Activated naive CD4-positive, alpha-beta T cell treated with anti-CD3 and anti-CD28 coated beads, Interleukin-2, amount 10 ng/mL, durations not matched to agents 7 days and 5 days (primary cell): ENCODE data around the gene ACBD5.
"Not testable (repeated sequence)": the region's sequence is repeated elsewhere in the genome, so short reads cannot be mapped to it uniquely, and the experiment has no call there.

Experiments
- CTCF ChIA-PET: fragments of 350-600 bp; sonication (Branson Sonifier 250); formaldehyde crosslinking; loops from one replicate; lab custom pipeline; 2021; ENCODE audit warnings: antibody characterized with exemption; lab: Charles Lee
- DNase-seq: peaks from one replicate; pipeline ENCODE4 v3.0.0-alpha.2; 2020
- H3K27ac Mint-ChIP-seq: one replicate; pipeline ENCODE4 v1.8.0; 2021; ENCODE audit warnings: mild to moderate bottlenecking, moderate library complexity, mixed read lengths
- H3K27me3 Mint-ChIP-seq: one replicate; pipeline ENCODE4 v1.8.0; 2021; ENCODE audit warnings: mild to moderate bottlenecking, mixed read lengths
- H3K36me3 Mint-ChIP-seq: one replicate; pipeline ENCODE4 v1.8.0; 2021; ENCODE audit warnings: mixed read lengths
- H3K4me1 Mint-ChIP-seq: one replicate; pipeline ENCODE4 v1.8.0; 2021; ENCODE audit warnings: mixed read lengths
- H3K4me3 Mint-ChIP-seq: one replicate; pipeline ENCODE4 v1.8.0; 2021; ENCODE audit warnings: mild to moderate bottlenecking, moderate library complexity, mixed read lengths
- H3K9me3 Mint-ChIP-seq: one replicate; pipeline ENCODE4 v1.8.0; 2021; ENCODE audit warnings: mixed read lengths

Gene ACBD5

GRCh38 chr10:27240212-27241009 is at the start of gene ACBD5:
Gene ACBD5 (minus strand): TSS chr10:27240797. CDS start chr10:27240688, 109 bp downstream.
- Mint-ChIP-seq H3K27me3 (no peaks in the 10 kb centered on the region), H3K36me3 (peaks cover 9% of the 10 kb centered on the region), H3K4me3 (peak within 1 kb of the TSS; percentile 87), H3K4me1 (peaks cover 37% of the 10 kb centered on the region), H3K27ac (peak within 1 kb of the TSS; percentile 100), H3K9me3 (no peaks in the 10 kb centered on the region)
- DNase-seq, result peak; percentile 83
- CTCF ChIA-PET, result interaction anchor here (1.7 to 2.0 kb wide), 2 partner anchors 12 to 17 kb away, joined by 6 to 9 read pairs; no protein-coding TSS in a partner anchor

- H3K36me3 Mint-ChIP-seq, result no peaks in the 10 kb centered on the region
- no peak overlapping the region for H3K4me3 Mint-ChIP-seq
- peak; percentile 52 for DNase-seq
- no peaks in the 10 kb centered on the region for H3K9me3 Mint-ChIP-seq
- peaks cover 10% of the 10 kb centered on the region for H3K27me3 Mint-ChIP-seq
- H3K4me1 Mint-ChIP-seq, result no peaks in the 10 kb centered on the region
- no peak overlapping the region for H3K27ac Mint-ChIP-seq
- CTCF ChIA-PET, result interaction anchor here (0.5 to 1.6 kb wide), 6 partner anchors 25 to 949 kb away, joined by 3 to 13 read pairs (median 3); no protein-coding TSS in a partner anchor
These were observed 44.5 kb upstream of the ACBD5 start for GRCh38 chr10:27285093-27285492.

DNA sequence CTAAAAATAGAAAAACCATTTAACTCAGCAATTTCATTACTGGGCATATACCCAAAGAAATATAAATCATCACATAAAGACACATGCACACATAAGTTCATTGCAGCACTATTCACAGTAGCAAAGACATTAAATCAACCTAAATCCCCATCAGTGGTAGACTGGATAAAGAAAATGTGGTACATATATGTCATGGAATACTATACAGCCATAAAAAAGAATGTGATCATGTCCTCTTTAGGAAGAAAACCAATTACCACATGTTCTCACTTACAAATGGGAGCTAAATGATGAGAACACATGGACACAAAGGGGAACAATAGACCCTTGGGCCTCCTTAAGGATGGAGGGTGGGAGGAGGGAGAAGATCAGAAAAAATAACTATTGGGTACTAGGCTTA is 36.0 kb upstream of the ACBD5 start:
- H3K9me3 Mint-ChIP-seq, result no peaks in the 10 kb centered on the region
- H3K36me3 Mint-ChIP-seq, result no peaks in the 10 kb centered on the region
- CTCF ChIA-PET, result no interaction called here
- H3K27me3 Mint-ChIP-seq, result peaks cover 30% of the 10 kb centered on the region
- no peak for DNase-seq
- no peaks in the 10 kb centered on the region for H3K4me1 Mint-ChIP-seq
- H3K27ac Mint-ChIP-seq, result no peak overlapping the region
- no peak overlapping the region for H3K4me3 Mint-ChIP-seq

- H3K27ac Mint-ChIP-seq, result not testable (repeated sequence)
These were observed 25.4 kb upstream of the ACBD5 start for GRCh38 chr10:27266025-27266424.

DNA sequence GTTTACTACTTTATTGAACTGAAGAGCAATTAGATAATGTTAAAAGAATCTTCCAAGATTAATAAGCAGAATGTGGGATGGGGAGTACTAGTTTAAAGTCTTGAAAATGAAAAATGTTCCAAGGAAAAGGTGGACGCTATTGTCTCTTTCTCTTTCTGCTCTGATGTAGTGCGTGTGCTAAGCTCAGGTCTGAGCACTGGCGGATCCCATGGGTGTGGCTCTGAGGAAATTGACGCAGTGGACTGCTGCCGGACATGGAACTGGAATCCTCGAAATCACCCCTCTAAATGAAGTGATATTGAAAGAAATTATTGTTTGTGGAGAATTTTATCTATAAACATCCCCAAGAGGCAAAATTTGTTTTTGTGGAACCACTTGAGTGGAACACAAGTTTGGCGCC is 22.2 kb upstream of the ACBD5 start:
- H3K36me3 Mint-ChIP-seq, H3K9me3 Mint-ChIP-seq, DNase-seq, CTCF ChIA-PET, H3K27ac Mint-ChIP-seq, H3K4me3 Mint-ChIP-seq: not testable (repeated sequence)
- Mint-ChIP-seq H3K4me1 (peaks cover 16% of the 10 kb centered on the region), H3K27me3 (peaks cover 37% of the 10 kb centered on the region)

More at GRCh38 chr10:27266025-27266424, 25.4 kb upstream of the ACBD5 start:
- DNase-seq, CTCF ChIA-PET, H3K9me3 Mint-ChIP-seq, H3K4me1 Mint-ChIP-seq, H3K36me3 Mint-ChIP-seq, H3K4me3 Mint-ChIP-seq: not testable (repeated sequence)
- H3K27me3 Mint-ChIP-seq, result peaks cover 18% of the 10 kb centered on the region

- Mint-ChIP-seq H3K27me3 (peaks cover 56% of the 10 kb centered on the region), H3K4me3 (peak overlapping the region; percentile 76), H3K4me1 (peaks cover 27% of the 10 kb centered on the region), H3K9me3 (peaks cover 4% of the 10 kb centered on the region), H3K36me3 (peaks cover 4% of the 10 kb centered on the region), H3K27ac (no peak overlapping the region)
- peak; percentile 44 for DNase-seq
- CTCF ChIA-PET, result interaction anchor here (0.9 to 1.1 kb wide), 2 partner anchors 9 to 27 kb away, joined by 3 read pairs; no protein-coding TSS in a partner anchor
These were observed 18.5 kb upstream of the ACBD5 start for GRCh38 chr10:27258838-27259812.

DNA sequence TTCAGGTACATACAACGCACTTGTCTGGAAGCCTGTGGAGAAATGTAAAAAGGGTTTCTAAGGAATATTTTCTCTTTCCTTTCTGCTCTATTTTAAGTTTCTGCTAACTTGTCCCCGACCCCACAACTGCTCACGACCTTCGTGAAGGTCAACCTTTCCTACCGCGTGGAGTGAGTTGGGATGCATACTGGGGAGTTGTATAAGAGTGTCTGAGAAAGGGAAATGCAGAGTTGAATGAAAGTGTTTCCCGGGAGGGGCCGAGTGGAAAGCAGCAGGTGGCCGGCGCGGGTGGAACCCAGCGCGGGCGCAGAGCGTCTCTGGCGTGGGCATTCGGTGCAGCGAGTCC is 17.9 kb upstream of the ACBD5 start:
- no peak for DNase-seq
- peaks cover 4% of the 10 kb centered on the region for H3K9me3 Mint-ChIP-seq
- peaks cover 56% of the 10 kb centered on the region for H3K27me3 Mint-ChIP-seq
- H3K4me3 Mint-ChIP-seq, result peak overlapping the region; percentile 76
- no peak overlapping the region for H3K27ac Mint-ChIP-seq
- H3K4me1 Mint-ChIP-seq, result peaks cover 30% of the 10 kb centered on the region
- CTCF ChIA-PET, result no interaction called here
- peaks cover 4% of the 10 kb centered on the region for H3K36me3 Mint-ChIP-seq

DNA sequence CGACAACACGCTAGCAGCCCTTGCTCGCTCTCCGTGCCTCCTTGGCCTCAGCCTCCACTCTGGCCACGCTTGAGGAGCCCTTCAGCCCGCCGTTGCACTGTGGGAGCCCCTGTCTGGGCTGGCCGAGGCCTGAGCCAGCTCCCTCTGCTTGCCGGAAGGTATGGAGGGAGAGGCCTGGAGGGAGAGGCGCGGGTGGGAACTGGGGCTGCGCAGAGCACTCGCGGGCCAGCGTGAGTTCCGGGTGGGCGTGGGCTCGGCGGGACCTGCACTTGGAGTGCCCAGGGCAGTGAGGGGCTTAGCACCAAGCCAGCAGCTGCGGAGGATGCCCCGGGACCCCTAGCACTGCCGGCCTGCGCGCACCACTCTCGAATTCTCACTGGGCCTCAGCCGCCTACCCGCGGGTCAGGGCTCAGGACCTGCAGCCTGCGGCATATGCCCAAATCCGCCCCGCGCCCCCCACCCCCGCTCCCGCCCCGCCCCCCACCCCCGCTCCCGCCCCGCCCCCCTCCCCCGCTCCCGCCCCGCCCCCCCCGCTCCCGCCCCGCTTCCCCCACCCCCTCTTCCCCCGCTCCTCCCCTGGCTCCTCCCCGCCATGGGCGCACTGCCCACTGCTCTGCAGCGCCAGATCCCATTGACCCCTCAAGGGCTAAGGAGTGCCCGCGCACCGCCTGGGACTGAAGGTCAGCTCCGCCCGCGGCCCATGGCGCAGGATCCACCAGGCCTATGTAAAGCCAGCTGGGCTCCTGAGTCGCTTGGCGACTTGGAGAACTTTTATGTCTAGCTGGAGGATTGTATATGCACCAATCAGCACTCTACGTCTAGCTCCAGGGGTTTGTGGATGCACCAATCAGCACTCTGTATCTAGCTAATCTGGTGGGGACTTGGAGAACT is 15.9 kb upstream of the ACBD5 start:
- Mint-ChIP-seq H3K4me3 (peak overlapping the region; percentile 3), H3K9me3 (peaks cover 4% of the 10 kb centered on the region), H3K27me3 (peaks cover 48% of the 10 kb centered on the region), H3K27ac (peak overlapping the region; percentile 55), H3K4me1 (peaks cover 37% of the 10 kb centered on the region), H3K36me3 (peaks cover 4% of the 10 kb centered on the region)
- CTCF ChIA-PET, result interaction anchor here (0.9 to 1.2 kb wide), 2 partner anchors 33 kb away, joined by 4 read pairs; no protein-coding TSS in a partner anchor
- no peak for DNase-seq

- CTCF ChIA-PET, result interaction anchor here (1.3 kb wide), 1 partner anchor 18 kb away, joined by 3 read pairs; no protein-coding TSS in a partner anchor
- Mint-ChIP-seq H3K27me3 (peaks cover 29% of the 10 kb centered on the region), H3K4me3 (peak overlapping the region; percentile 22), H3K4me1 (peaks cover 29% of the 10 kb centered on the region), H3K27ac (no peak overlapping the region), H3K9me3 (peaks cover 4% of the 10 kb centered on the region), H3K36me3 (peaks cover 2% of the 10 kb centered on the region)
- no peak for DNase-seq
These were observed 13.0 kb upstream of the ACBD5 start for GRCh38 chr10:27253576-27253975.

GRCh38 chr10:27252267-27253000 is 11.8 kb upstream of the ACBD5 start:
- H3K27ac Mint-ChIP-seq, result peak overlapping the region; percentile 72
- peaks cover 17% of the 10 kb centered on the region for H3K4me1 Mint-ChIP-seq
- H3K9me3 Mint-ChIP-seq, result peaks cover 4% of the 10 kb centered on the region
- H3K27me3 Mint-ChIP-seq, result peaks cover 17% of the 10 kb centered on the region
- peak overlapping the region; percentile 69 for H3K4me3 Mint-ChIP-seq
- peak; percentile 81 for DNase-seq
- no peaks in the 10 kb centered on the region for H3K36me3 Mint-ChIP-seq
- CTCF ChIA-PET, result interaction anchor here (0.6 to 1.5 kb wide), 5 partner anchors 9 to 39 kb away, joined by 3 to 9 read pairs (median 3); no protein-coding TSS in a partner anchor

DNA sequence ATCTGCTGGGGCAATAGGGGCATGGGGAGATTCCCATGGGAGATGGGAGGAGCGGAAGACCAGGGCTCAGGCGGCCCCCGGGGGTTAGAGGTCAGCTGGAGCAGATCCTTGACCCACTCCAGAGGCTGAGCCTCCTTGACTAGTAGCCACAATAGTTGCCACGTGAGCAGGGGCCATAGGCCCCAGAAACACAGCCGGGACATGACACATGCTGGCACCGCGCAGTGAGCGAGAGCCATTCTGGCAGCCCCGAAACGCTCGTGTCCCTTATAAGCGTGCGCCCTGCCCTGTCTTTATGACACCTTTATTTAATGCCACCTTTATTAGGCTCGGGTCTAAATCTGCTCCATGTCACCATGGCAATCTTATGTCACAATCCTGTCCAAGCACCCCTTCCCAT is 11.0 kb upstream of the ACBD5 start:
- H3K4me3 Mint-ChIP-seq, result no peak overlapping the region
- no peaks in the 10 kb centered on the region for H3K9me3 Mint-ChIP-seq
- no peaks in the 10 kb centered on the region for H3K36me3 Mint-ChIP-seq
- peaks cover 10% of the 10 kb centered on the region for H3K4me1 Mint-ChIP-seq
- H3K27me3 Mint-ChIP-seq, result peaks cover 16% of the 10 kb centered on the region
- no peak for DNase-seq
- CTCF ChIA-PET, result interaction anchor here (0.6 to 1.5 kb wide), 3 partner anchors 8 to 34 kb away, joined by 3 to 9 read pairs (median 6); no protein-coding TSS in a partner anchor
- no peak overlapping the region for H3K27ac Mint-ChIP-seq

DNA sequence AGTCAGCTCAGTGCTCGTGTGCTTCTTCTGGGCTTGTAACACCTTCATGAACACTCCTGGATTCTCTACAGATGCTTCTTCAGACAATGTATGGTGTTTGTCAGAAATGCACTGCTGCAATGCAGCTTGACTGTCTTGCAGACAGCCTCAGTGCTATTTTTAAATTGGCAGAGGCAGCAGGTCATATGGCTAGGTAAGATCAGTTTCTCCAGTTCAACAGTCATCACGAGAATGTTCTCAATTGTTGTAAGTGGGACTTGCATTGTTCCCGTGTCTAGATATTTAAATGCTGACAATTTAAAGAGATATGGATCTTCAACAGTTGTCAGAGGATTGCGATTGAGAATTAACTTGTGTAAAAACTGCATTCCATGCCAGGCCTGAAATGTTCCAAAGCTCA is 7.6 kb upstream of the ACBD5 start:
- Mint-ChIP-seq H3K4me3 (no peak overlapping the region), H3K9me3 (no peaks in the 10 kb centered on the region), H3K36me3 (peaks cover under 1% of the 10 kb centered on the region), H3K4me1 (peaks cover 19% of the 10 kb centered on the region), H3K27me3 (no peaks in the 10 kb centered on the region), H3K27ac (no peak overlapping the region)
- CTCF ChIA-PET, result no interaction called here
- no peak for DNase-seq

- H3K9me3 Mint-ChIP-seq, result no peaks in the 10 kb centered on the region
- no peak overlapping the region for H3K4me3 Mint-ChIP-seq
- H3K27me3 Mint-ChIP-seq, result no peaks in the 10 kb centered on the region
- H3K36me3 Mint-ChIP-seq, result peaks cover 7% of the 10 kb centered on the region
- peaks cover 22% of the 10 kb centered on the region for H3K4me1 Mint-ChIP-seq
- CTCF ChIA-PET, result no interaction called here
- no peak for DNase-seq
- H3K27ac Mint-ChIP-seq, result no peak overlapping the region
These were observed 6.8 kb upstream of the ACBD5 start for GRCh38 chr10:27247441-27247840.
